ENCODE measurements around the gene SLC25A18.

GRCh38 chr22:17588606-17589005 lies 25.3 kb downstream of the SLC25A18 start:
- TF ChIP-seq CTCF (IDR thresholded peaks at IDR 0.05; ENCODE audit: control extremely low read depth in 1 of 3, insufficient read depth in 1 of 3, low read depth in 1 of 3, low read length in 3 of 3) (no peak), CEBPB (IDR thresholded peaks at IDR 0.05; ENCODE audit: low read depth, low read length) (no peak), TBP (IDR thresholded peaks at IDR 0.05; ENCODE audit: low read depth, low read length) (no peak), CREB1 (IDR thresholded peaks at IDR 0.05) (no peak), POLR2AphosphoS5 (IDR thresholded peaks at IDR 0.05; ENCODE audit: low read depth, low read length) (no peak), EP300 (IDR thresholded peaks at IDR 0.05; ENCODE audit: borderline replicate concordance in 1 of 2, low read depth in 2 of 2, low read length in 2 of 2) (no peak), ATF2 (IDR thresholded peaks at IDR 0.05; ENCODE audit: low read length) (no peak), RBBP5 (IDR thresholded peaks at IDR 0.05; ENCODE audit: borderline replicate concordance, low read depth, low read length) (no peak), BACH1 (IDR thresholded peaks at IDR 0.05; ENCODE audit: low read length) (no peak), ZNF274 (IDR thresholded peaks at IDR 0.05; ENCODE audit: borderline replicate concordance, extremely low read depth, low read length) (no peak), KDM1A (IDR thresholded peaks at IDR 0.05; ENCODE audit: borderline replicate concordance, low read length) (no peak)
